Karpas-422 (cell line): Measurements from ENCODE around the gene MAST3. TPM values are rescaled to one million over a fixed set of nuclear protein-coding genes. Genes with fewer than 3 reads are reported as not detected.

Source experiments
- DNase-seq: peaks from one replicate; pipeline ENCODE4 v3.0.0-alpha.2; 2015
- H2AFZ ChIP-seq: fragments of 200-600 bp; sonication (generic); 2 replicates; pipeline ENCODE4 v1.6.1; 2014; ENCODE audit warnings: antibody characterized with exemption, low read length, mixed read lengths
- H3K27ac ChIP-seq: fragments of 200-600 bp; sonication (generic); 2 replicates; pipeline ENCODE4 v1.5.1; 2014; ENCODE audit warnings: mild to moderate bottlenecking, low read length, moderate library complexity
- H3K27me3 ChIP-seq: fragments of 200-600 bp; sonication (generic); 2 replicates; pipeline ENCODE4 v1.6.1; 2014; ENCODE audit warnings: low read length, mixed read lengths
- H3K36me3 ChIP-seq: fragments of 200-600 bp; sonication (generic); 2 replicates; pipeline ENCODE4 v1.6.1; 2014; ENCODE audit warnings: low read length, mixed read lengths; ENCODE audit not compliant: insufficient read depth
- H3K4me1 ChIP-seq: fragments of 200-600 bp; sonication (generic); 2 replicates; pipeline ENCODE4 v1.6.1; 2014; ENCODE audit warnings: mild to moderate bottlenecking, low read length, mixed read lengths
- H3K4me2 ChIP-seq: fragments of 200-600 bp; sonication (generic); 2 replicates; pipeline ENCODE4 v1.6.1; 2014; ENCODE audit warnings: low read length, low read depth, mild to moderate bottlenecking; ENCODE audit not compliant: poor library complexity, severe bottlenecking
- H3K4me3 ChIP-seq: fragments of 200-600 bp; sonication (generic); 2 replicates; pipeline ENCODE4 v1.5.1; 2014; ENCODE audit warnings: mild to moderate bottlenecking, antibody characterized with exemption, low read length, mixed read lengths
- H3K79me2 ChIP-seq: fragments of 200-600 bp; sonication (generic); 2 replicates; pipeline ENCODE4 v1.6.1; 2014; ENCODE audit warnings: mild to moderate bottlenecking, low read length, mixed read lengths
- H3K9ac ChIP-seq: fragments of 200-600 bp; sonication (generic); 2 replicates; pipeline ENCODE4 v1.6.0; 2014; ENCODE audit warnings: low read length
- H3K9me2 ChIP-seq: fragments of 200-600 bp; sonication (generic), shearing (Covaris generic); replicated peaks from 2 replicates; pipeline ENCODE4 v1.6.0; 2014; ENCODE audit warnings: mild to moderate bottlenecking, low read length, moderate library complexity; ENCODE audit not compliant: insufficient read depth
- H3K9me3 ChIP-seq: fragments of 300-700, 200-600 bp; sonication (generic); 2 replicates; pipeline ENCODE4 v1.6.1; 2014; ENCODE audit warnings: low read length, mixed read lengths
- H4K20me1 ChIP-seq: fragments of 200-600 bp; sonication (generic); 2 replicates; pipeline ENCODE4 v1.6.1; 2014; ENCODE audit warnings: mild to moderate bottlenecking, antibody characterized with exemption, low read length, low read depth; ENCODE audit not compliant: insufficient read depth
- total RNA-seq: library from RNA; depleted of rRNA; stranded (reverse); fragments of >200 nt; shearing (Covaris generic); gene quantifications from 2 replicates; pipeline ENCODE4 v1.2.3, GENCODE V29; 2014; ENCODE audit warnings: low replicate concordance

MAST3 gene
- total RNA-seq, 1 experiment from 2014 or later: 7.7 TPM

GRCh38 chr19:18109733-18110608 is 12.4 kb downstream of the MAST3 start:
- Histone ChIP-seq H3K79me2 (no peaks in the 10 kb centered on the region), H3K27me3 (no peaks in the 10 kb centered on the region), H3K9me3 (no peaks in the 10 kb centered on the region), H2AFZ (peak overlapping the region; percentile 81), H3K4me2 (peak overlapping the region; percentile 100), H3K9ac (peak overlapping the region; percentile 87), H3K4me3 (peak overlapping the region; percentile 90), H3K9me2 (no peaks in the 10 kb centered on the region), H3K4me1 (peaks cover 30% of the 10 kb centered on the region), H3K36me3 (no peaks in the 10 kb centered on the region), H4K20me1 (peaks cover 4% of the 10 kb centered on the region; the same call in 1 of the 2 replicates), H3K27ac (no peak overlapping the region)
- peak; percentile 78 for DNase-seq

DNA sequence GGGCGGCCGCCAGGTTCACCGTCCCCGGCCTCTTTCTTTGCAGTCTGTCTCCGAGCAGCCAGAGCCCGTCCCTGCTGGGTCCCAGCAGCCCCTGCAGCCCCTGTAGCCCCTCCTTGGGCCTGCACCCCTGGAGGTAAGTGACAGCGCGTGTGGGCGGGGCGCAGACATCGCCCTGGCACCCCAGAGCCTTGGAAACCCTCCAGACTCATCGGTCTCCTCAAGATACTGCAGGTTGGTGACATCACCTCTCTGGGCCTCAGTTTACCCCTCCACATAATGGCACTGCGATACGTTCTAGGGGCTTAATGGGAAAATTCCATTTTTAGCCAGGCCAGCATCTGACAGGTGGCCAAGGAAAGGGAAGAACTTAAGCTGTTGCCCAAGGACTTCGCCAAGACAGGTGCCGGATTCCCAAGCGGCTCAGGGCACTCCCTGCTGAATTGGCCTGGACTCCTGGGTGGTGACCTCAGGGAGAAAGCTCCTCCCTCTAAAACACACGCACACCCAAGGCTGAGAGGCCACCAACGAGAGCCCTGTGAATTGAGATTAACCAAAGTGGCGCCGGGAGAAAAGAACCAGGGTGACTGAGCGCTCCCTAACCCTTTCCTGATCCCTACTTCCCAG is 13.1 kb downstream of the MAST3 start:
- peaks cover 29% of the 10 kb centered on the region for H3K4me1 ChIP-seq
- H2AFZ ChIP-seq: peak overlapping the region; percentile 81
- H3K79me2 ChIP-seq: no peaks in the 10 kb centered on the region
- peak overlapping the region; percentile 100 for H3K4me2 ChIP-seq
- H3K9me2 ChIP-seq: no peaks in the 10 kb centered on the region
- no peaks in the 10 kb centered on the region for H3K27me3 ChIP-seq
- no peak overlapping the region for H3K27ac ChIP-seq
- H3K36me3 ChIP-seq: no peaks in the 10 kb centered on the region
- H4K20me1 ChIP-seq: peaks cover 4% of the 10 kb centered on the region; the same call in 1 of the 2 replicates
- H3K4me3 ChIP-seq: peak overlapping the region; percentile 90
- H3K9ac ChIP-seq: peak overlapping the region; percentile 87
- no peak for DNase-seq
- H3K9me3 ChIP-seq: no peaks in the 10 kb centered on the region

DNA sequence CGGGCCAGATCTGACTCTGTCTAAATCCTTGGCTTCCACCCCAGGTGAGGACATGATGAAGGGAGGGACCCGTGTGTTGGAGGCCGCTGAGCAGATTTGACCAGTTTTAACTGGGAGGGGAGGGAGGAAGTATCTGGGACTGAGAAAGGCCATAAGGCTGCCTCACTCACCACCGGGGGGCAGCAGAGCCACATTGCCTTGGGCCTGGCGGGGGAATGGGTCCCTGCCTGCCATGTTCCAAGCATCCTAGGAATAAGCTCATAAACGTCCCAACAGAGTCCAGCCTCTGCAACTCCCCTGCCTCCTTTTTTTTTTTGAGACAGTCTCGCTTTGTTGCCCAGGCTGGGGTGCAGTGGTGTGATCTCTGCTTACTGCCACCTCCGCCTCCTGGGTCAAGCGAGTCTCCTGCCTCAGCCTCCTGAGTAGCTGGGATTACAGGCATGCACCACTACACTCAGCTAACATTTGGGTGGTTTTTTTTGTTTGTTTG is 15.5 kb downstream of the MAST3 start:
- no peaks in the 10 kb centered on the region for H3K9me3 ChIP-seq
- no peak overlapping the region for H3K4me2 ChIP-seq
- H3K9me2 ChIP-seq: no peaks in the 10 kb centered on the region
- DNase-seq: peak; percentile 91
- H2AFZ ChIP-seq: no peak overlapping the region
- no peak overlapping the region for H3K9ac ChIP-seq
- H3K4me1 ChIP-seq: peaks cover 28% of the 10 kb centered on the region
- peaks cover under 1% of the 10 kb centered on the region; the same call in 1 of the 2 replicates for H3K79me2 ChIP-seq
- no peak overlapping the region for H3K4me3 ChIP-seq
- H3K36me3 ChIP-seq: no peaks in the 10 kb centered on the region
- no peak overlapping the region for H3K27ac ChIP-seq
- no peaks in the 10 kb centered on the region for H3K27me3 ChIP-seq
- H4K20me1 ChIP-seq: peaks cover 4% of the 10 kb centered on the region; the same call in 1 of the 2 replicates

- no peak for DNase-seq
- Histone ChIP-seq H2AFZ (no peak overlapping the region), H3K36me3 (no peaks in the 10 kb centered on the region), H3K4me1 (peaks cover 33% of the 10 kb centered on the region), H3K9ac (no peak overlapping the region), H3K9me3 (no peaks in the 10 kb centered on the region), H3K27ac (no peak overlapping the region), H3K4me3 (no peak overlapping the region), H3K27me3 (no peaks in the 10 kb centered on the region), H3K9me2 (no peaks in the 10 kb centered on the region), H3K4me2 (no peak overlapping the region), H4K20me1 (peaks cover 4% of the 10 kb centered on the region; the same call in 1 of the 2 replicates), H3K79me2 (peaks cover 8% of the 10 kb centered on the region)
These were observed 16.2 kb downstream of the MAST3 start for GRCh38 chr19:18113827-18114226.

GRCh38 chr19:18114483-18114882 is 16.9 kb downstream of the MAST3 start:
- Histone ChIP-seq H3K79me2 (peaks cover 15% of the 10 kb centered on the region), H3K27ac (no peak overlapping the region), H2AFZ (no peak overlapping the region), H3K4me3 (no peak overlapping the region), H3K9me2 (no peaks in the 10 kb centered on the region), H3K9ac (no peak overlapping the region), H3K4me2 (no peak overlapping the region), H3K36me3 (no peaks in the 10 kb centered on the region), H3K4me1 (peaks cover 36% of the 10 kb centered on the region), H3K9me3 (no peaks in the 10 kb centered on the region), H4K20me1 (no peaks in the 10 kb centered on the region; the same call in 1 of the 2 replicates), H3K27me3 (no peaks in the 10 kb centered on the region)
- no peak for DNase-seq

GRCh38 chr19:18117364-18117691 is 19.8 kb downstream of the MAST3 start:
- H2AFZ ChIP-seq: 0 out of 2 replicates have a peak overlapping the region, but pooled peaks have one; percentile 72
- peak overlapping the region; percentile 80 for H3K4me2 ChIP-seq
- H3K79me2 ChIP-seq: peaks cover 22% of the 10 kb centered on the region
- peak overlapping the region; percentile 65 for H3K4me3 ChIP-seq
- H3K36me3 ChIP-seq: peaks cover 3% of the 10 kb centered on the region; the same call in 1 of the 2 replicates
- H3K9me3 ChIP-seq: no peaks in the 10 kb centered on the region
- H3K27ac ChIP-seq: no peak overlapping the region
- H3K9ac ChIP-seq: peak overlapping the region; percentile 55
- no peaks in the 10 kb centered on the region for H3K9me2 ChIP-seq
- no peaks in the 10 kb centered on the region for H4K20me1 ChIP-seq
- peaks cover 30% of the 10 kb centered on the region for H3K4me1 ChIP-seq
- DNase-seq: no peak
- no peaks in the 10 kb centered on the region for H3K27me3 ChIP-seq

DNA sequence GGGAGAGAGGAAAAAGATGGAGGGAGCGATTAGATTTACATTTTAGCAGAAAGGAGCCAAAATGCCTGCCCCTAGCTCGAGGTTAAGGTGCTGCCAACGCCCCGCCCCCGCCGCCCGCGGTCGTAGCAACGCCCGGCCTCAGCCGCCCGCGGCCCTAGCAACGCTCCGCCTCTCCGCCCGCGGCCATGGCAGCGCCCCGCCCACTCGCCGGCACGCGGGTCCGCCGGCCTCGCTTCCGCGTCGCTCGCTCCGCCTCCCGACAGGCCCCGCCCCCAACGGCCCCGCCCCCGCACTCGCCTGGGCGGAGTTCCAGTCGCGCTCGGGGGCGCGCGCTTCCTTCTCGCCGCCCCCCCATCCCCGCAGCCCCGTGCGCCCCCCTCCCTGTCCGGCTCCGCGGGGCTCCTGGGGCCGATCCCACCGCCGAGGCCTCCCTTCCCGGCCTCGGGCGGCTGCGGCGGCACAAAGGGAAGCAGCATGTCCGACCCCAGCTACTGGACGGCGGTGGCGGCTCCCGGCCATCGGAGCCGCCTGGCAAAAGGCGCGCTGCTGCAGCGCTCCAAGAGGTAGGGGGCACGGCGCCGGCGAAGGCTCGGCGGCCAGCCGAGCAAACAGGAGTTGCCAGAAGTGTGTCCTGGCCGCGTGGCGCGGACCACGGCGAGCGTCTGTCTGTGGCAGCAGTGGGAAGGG is 20.3 kb downstream of the MAST3 start:
- H3K4me2 ChIP-seq: peak overlapping the region; percentile 84
- peaks cover 30% of the 10 kb centered on the region for H3K4me1 ChIP-seq
- H2AFZ ChIP-seq: peak overlapping the region; percentile 72; the same call in 1 of the 2 replicates
- no peaks in the 10 kb centered on the region for H3K9me3 ChIP-seq
- H3K79me2 ChIP-seq: peaks cover 22% of the 10 kb centered on the region
- H3K36me3 ChIP-seq: peaks cover 3% of the 10 kb centered on the region; the same call in 1 of the 2 replicates
- no peaks in the 10 kb centered on the region for H4K20me1 ChIP-seq
- H3K27ac ChIP-seq: 0 out of 2 replicates have a peak overlapping the region, but pooled peaks have one; percentile 41
- peak overlapping the region; percentile 86 for H3K9ac ChIP-seq
- peak overlapping the region; percentile 90 for H3K4me3 ChIP-seq
- DNase-seq: peak; percentile 98
- no peaks in the 10 kb centered on the region for H3K9me2 ChIP-seq
- no peaks in the 10 kb centered on the region for H3K27me3 ChIP-seq
